ELR (cell line): ENCODE measurements around the gene PANK3.
"Not testable (repeated sequence)": the region's sequence is repeated elsewhere in the genome, so short reads cannot be mapped to it uniquely, and the experiment has no call there.

Experiments used
- DNase-seq: peaks from one replicate; pipeline ENCODE4 v3.0.0-alpha.2; 2015; ENCODE audit warnings: low read depth

Gene PANK3

GRCh38 chr5:168550656-168551055 is 28.5 kb downstream of the PANK3 start:
- no peak for DNase-seq

- DNase-seq: no peak
Measured at GRCh38 chr5:168549554-168549953, 29.6 kb downstream of the PANK3 start.

- no peak for DNase-seq
Measured at GRCh38 chr5:168537176-168537575, 42.0 kb downstream of the PANK3 start.

GRCh38 chr5:168534351-168534750 is 44.8 kb downstream of the PANK3 start:
- not testable (repeated sequence) for DNase-seq

GRCh38 chr5:168531987-168532864 is 46.9 kb downstream of the PANK3 start:
- DNase-seq: no peak

- DNase-seq: no peak
Measured at GRCh38 chr5:168531191-168531590, 48.0 kb downstream of the PANK3 start.

GRCh38 chr5:168530621-168531150 is 48.5 kb downstream of the PANK3 start:
- peak; percentile 33 for DNase-seq

GRCh38 chr5:168529374-168530234 is 49.6 kb downstream of the PANK3 start:
- no peak for DNase-seq

- peak; percentile 24 for DNase-seq
Measured at GRCh38 chr5:168528521-168529373, 50.4 kb downstream of the PANK3 start, which contains the start of gene FBLL1. FBLL1 (plus strand) TSS chr5:168529305; CDS start chr5:168529505, 200 bp downstream.

GRCh38 chr5:168527756-168528295 is 51.3 kb downstream of the PANK3 start:
- DNase-seq: no peak

- no peak for DNase-seq
Measured at GRCh38 chr5:168525856-168526255, 53.3 kb downstream of the PANK3 start.

GRCh38 chr5:168513861-168514428 is 65.2 kb downstream of the PANK3 start:
- peak; percentile 3 for DNase-seq

- no peak for DNase-seq
Measured at GRCh38 chr5:168502563-168503237, 76.5 kb downstream of the PANK3 start.
